ENCODE results near the gene PTTG1IP.

DNA sequence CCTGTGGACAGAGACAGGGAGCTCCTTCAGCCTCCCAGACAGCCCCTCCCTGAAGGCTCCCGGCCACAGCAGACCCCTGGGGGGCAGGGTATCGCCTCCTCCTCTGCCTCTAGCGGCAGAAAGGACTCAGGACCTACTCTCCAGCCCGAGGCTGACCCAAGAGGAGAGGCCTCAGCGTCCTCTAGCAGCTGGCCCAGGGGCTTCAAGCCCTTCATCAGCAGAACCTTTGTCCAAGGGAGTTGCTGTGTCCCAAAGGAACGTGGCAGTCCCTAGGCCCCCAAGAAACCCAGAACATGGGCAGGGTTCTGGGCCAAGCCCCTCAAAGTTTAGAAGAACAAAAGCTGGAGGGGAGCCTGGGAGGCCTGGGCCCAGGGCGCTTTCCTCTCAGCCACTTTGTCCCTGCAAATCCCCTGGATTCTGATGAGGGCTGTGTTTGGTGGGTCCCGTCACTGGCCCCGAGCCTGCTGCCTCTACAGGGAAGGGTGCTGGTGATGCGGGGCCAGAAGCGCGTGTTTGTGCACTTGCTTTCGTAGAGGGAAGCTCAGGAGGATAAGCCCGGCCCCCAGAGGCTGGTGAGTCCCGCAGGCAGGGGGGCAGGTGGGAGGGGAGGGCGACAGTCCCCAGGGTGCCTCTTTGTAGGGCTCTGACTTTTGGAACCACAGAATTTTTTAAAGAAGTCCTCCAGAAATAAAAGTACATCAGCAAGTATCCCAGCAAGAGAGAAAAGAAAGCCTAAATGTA lies 33.9 kb upstream of the PTTG1IP start:
- TF ChIP-seq, protein P1, sequence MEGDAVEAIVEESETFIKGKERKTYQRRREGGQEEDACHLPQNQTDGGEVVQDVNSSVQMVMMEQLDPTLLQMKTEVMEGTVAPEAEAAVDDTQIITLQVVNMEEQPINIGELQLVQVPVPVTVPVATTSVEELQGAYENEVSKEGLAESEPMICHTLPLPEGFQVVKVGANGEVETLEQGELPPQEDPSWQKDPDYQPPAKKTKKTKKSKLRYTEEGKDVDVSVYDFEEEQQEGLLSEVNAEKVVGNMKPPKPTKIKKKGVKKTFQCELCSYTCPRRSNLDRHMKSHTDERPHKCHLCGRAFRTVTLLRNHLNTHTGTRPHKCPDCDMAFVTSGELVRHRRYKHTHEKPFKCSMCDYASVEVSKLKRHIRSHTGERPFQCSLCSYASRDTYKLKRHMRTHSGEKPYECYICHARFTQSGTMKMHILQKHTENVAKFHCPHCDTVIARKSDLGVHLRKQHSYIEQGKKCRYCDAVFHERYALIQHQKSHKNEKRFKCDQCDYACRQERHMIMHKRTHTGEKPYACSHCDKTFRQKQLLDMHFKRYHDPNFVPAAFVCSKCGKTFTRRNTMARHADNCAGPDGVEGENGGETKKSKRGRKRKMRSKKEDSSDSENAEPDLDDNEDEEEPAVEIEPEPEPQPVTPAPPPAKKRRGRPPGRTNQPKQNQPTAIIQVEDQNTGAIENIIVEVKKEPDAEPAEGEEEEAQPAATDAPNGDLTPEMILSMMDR (IDR thresholded peaks at IDR 0.05): no peak
- no peak for TF ChIP-seq POLR2A (IDR thresholded peaks at IDR 0.05)

Data from testis (tissue), 2 donors.